Stimulated activated CD8-positive, alpha-beta memory T cell treated with anti-CD3 and anti-CD28 coated beads, Interleukin-7, amount 100 ng/mL, for 24 hours (primary cell): ENCODE data around the gene CLK2.
"Not testable (repeated sequence)": the region's sequence is repeated elsewhere in the genome, so short reads cannot be mapped to it uniquely, and the experiment has no call there.

Experiments
- DNase-seq: peaks from one replicate; pipeline ENCODE4 v3.0.0-alpha.2; 2020; ENCODE audit warnings: low read depth

The CLK2 gene

DNA sequence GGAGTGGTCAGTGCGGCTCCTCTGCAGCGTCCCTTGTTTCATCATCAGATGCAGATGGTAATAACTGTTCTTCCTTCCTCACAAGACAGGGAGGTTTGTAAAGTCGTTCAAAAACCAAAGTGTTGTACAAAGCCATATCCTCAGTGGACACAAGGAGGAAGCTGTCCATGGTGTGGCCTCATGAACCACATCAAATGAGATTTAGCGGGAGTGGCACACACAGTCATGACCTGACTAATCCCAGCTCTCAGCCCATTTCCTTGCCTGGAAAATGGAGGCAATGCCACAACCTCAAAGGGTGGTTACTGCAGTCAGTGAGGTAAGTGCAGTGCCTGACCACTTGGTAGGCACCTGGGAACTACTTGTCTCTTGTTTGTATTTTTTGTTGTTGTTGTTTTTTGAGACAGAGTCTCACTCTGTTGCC is 31.5 kb downstream of the CLK2 start:
- no peak for DNase-seq

- peak; percentile 29 for DNase-seq
Measured at GRCh38 chr1:155241069-155241679, 32.1 kb downstream of the CLK2 start.

DNA sequence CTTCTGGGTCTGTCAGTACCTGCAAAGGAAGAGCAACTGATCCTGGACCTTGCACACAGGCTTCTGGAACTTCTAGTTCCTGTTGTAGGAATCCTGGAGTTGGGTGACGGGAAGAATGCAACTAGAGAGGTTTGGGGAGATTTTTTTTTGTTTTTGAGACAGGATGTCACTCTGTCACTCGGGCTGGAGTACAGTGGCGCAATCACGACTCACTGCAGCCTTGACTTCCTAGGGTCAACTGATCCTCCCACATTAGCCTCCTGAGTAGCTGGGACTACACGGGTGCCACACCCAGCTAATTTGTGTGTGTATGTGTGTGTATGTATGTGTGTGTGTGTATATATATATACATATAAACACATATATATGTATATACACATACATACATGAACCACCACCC is 36.9 kb downstream of the CLK2 start:
- DNase-seq = no peak

DNA sequence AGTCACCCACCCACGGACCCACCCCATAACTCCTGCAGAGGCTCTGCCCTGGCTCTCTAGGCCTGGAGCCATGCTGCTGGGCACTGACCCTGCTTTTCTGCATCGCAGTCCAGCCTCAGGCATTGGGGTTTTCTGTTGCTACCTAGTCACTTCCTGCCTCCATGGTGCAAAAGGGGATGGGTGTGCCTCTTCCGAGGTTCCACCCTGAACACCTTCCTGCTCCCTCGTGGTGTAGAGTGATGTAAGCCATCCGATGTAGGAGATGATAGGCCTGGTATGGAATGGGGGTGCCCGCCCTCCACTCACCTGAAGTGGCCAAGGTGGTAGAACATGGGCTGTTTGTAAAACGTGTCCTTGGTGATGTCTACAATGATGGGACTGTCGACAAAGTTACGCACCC is 37.9 kb downstream of the CLK2 start:
- not testable (repeated sequence) for DNase-seq

DNA sequence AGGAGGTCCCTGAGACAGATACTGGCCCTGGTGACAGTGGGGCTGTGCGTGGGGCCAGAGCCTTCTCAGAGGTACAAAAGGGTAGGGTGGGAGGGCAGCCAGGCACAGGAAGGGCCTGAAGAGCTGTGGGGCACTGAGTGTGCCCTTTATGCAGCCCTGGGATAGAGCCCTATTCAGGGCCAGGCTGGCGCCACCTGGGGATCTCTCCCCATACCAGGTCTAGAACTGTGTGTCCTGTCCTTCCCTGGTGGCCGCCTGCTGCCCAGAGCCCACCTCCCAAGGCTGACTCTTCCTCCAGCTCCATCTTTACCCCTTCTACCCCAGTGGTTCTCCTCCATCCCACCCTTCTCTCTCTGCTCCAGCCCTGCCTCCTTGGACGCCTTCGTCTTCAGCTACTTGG is 39.8 kb downstream of the CLK2 start:
- DNase-seq = not testable (repeated sequence)

DNA sequence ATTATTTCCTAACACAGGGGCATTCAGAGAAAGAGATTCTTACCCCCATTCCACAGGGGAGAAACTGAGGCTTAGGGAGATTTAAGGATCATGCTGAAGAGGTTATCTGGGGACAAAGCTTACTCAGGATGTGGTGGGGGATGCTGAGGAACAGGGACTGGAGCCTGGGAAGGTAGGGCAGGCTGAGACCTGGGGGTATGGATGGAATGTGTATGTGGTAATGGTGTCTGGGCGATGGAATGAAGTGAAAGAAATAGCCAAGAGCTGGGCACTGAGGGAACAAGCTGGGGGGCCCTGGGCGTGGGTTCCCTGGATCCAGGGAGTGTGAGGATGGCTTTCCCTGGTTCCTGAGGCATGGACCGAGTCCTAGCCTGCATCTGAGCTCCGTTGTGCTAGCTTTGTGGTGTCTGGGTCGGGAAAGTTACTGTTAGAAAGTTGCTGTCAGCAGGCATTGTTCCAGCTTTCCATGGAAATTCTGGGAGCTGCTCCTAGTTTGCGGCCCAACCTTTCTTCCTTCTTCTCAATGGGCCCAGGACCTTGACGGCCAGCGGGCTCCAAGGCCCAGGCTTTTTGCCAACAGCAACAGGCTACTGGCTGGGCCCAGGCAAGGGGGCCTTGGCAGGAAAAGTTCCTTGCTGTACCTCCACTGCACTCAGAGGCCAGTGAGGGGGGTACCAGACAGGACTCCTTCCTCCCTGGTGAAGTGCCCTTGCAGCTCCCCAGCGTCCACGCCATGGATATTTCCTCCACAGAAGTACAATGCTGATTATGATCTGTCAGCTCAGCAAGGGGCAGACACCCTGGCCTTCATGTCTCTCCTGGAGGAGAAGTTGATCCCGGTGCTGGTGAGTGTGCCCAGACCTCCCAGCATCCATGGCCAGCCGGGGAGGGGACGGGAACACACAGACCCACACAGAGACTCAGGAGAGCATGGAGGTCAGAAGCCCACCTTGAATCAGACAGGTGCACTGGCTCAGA is 41.0 kb downstream of the CLK2 start:
- not testable (repeated sequence) for DNase-seq

- DNase-seq = not testable (repeated sequence)
Measured at GRCh38 chr1:155231302-155231701, 42.0 kb downstream of the CLK2 start.

- no peak for DNase-seq
Measured at GRCh38 chr1:155228096-155228427, 45.2 kb downstream of the CLK2 start.

GRCh38 chr1:155227261-155228095 is 45.8 kb downstream of the CLK2 start:
- DNase-seq = peak; percentile 96

GRCh38 chr1:155226910-155227260 is 46.4 kb downstream of the CLK2 start:
- DNase-seq = peak; percentile 20

DNA sequence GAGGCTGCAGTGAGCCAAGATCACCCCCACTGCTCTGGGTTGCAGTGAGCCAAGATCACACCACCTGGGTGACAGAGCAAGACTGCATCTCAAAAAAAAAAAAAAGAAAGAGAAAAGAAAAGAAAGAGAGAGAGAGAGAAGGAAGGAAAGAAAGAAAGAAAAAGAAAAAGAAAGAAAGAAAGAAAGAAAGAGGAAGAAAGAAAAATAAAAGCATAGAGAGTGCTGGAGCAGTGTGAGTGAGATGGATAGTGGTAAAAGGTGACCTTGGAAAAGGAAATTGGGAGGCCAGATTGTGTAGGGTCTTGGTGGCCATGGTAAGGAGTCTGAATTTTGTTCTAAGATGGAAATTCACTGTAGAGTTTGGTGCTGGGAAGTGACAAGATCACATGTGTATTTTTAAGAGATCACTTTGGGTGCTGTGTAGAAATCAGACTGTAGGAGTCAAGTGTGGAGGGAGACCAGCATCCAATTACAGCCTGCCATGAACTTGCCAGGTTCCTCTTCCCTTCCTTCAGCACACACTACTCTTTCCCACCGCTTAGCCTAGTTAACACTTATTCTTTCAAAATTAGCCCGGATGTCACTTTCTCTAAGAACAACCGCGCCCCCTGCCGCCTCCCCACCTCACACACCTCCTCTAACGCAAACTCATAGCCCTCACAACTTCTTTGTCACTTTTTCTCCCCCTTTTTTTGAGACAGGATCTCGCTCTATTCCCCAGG is 47.0 kb downstream of the CLK2 start:
- peak; percentile 61 for DNase-seq

DNA sequence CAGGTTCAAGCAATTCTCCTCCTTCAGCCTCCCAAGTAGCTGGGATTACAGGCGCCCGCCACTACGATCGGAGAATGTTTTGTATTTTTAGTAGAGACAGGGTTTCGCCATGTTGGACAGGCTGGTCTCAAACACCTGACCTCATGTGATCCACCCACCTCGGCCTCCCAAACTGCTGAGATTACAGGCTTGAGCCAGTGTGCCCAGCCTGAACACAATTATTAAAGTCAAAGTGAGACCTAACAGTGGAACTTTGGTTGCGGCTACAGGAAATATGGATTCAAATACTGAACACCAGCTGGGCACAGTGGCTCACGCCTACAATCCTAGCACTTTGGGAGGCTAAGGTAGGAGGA is 47.9 kb downstream of the CLK2 start:
- DNase-seq = not testable (repeated sequence)

GRCh38 chr1:155223047-155223446 is 50.3 kb downstream of the CLK2 start:
- DNase-seq = no peak

DNA sequence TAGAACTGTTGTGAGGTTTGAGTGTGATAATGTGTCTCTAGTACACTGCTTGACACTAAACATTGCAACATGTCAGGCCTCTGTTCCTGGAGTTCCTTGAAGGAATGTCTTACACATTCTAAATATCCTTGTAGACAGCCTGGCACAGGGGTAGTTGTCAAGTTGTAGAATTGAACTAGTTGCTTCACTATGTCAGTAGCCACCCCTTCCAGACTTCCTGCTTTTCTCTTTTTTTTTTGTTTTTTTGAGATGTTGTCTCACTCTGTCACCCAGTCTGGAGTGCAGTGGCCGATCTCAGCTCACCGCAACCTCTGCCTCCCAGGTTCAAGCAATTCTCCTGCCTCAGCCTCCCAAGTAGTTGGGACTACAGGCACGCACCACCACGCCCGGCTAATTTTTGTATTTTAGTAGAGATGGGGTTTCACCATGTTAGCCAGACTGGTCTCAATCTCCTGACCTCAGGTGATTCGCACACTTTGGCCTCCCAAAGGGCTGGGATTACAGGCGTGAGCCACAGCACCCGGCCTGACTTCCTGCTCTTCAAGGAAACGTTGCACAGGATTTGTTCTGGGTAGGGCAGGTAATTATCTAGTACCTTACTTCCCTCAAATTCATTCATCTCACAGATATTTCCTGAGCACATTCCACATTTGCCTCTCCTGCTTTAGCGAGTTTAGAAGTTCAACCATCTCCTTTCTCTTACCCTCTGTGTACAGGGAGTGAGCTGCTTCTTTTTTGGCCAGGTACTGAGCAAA is 52.9 kb downstream of the CLK2 start:
- not testable (repeated sequence) for DNase-seq

GRCh38 chr1:155219592-155220031 is 53.7 kb downstream of the CLK2 start:
- no peak for DNase-seq

DNA sequence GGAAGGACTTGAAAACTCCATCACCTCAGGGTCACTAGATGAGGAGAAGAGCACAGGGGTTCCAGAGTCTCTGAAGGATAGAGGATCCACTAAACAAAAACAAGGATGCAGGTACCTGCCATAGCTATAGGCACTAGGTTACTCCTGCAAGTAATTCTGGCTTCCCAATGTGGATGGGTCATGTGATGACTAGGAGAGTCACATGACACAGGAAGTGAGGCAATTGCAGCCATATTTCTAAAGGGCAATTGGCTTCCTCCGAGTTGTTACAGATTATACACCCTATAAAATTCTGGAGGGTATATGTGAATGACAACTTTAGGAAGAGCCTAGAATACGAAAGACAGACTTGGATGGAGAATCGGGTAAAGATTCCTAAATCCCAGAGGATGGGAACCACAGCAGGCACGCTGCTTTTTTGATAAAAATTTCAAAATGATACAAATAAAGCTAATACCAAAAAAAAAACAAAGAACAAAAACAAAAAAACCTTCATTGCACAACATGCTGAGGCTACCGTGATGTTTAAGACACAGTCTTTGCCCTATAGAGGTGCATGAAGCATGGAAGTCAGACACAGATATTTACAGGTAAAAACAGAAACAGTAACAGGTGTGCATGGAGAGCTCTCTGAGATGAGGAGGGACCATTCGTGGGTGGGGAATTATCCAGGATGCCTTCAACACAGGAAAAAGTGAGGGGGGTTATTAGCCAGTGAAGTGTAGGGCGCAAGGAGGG is 54.3 kb downstream of the CLK2 start:
- no peak for DNase-seq

DNA sequence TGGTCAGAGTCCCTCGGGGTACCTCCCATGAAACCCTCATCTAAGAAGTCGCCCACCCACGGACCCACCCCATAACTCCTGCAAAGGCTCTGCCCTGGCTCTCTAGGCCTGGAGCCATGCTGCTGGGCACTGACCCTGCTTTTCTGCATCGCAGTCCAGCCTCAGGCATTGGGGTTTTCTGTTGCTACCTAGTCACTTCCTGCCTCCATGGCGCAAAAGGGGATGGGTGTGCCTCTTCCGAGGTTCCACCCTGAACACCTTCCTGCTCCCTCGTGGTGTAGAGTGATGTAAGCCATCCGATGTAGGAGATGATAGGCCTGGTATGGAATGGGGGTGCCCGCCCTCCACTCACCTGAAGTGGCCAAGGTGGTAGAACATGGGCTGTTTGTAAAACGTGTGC is 58.6 kb downstream of the CLK2 start:
- DNase-seq = not testable (repeated sequence)
